ENCODE results near the gene EVA1B.
A peak's percentile ranks its signal among the peaks of the same experiment; 100 is the strongest.

Gene EVA1B, protein sequence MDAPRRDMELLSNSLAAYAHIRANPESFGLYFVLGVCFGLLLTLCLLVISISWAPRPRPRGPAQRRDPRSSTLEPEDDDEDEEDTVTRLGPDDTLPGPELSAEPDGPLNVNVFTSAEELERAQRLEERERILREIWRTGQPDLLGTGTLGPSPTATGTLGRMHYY

GRCh38 chr1:36323636-36324352, at the start of gene EVA1B:
TSS of gene EVA1B (minus strand) at chr1:36323645. CDS start at chr1:36323037, 608 bp downstream.
- no peak for DNase-seq

DNA sequence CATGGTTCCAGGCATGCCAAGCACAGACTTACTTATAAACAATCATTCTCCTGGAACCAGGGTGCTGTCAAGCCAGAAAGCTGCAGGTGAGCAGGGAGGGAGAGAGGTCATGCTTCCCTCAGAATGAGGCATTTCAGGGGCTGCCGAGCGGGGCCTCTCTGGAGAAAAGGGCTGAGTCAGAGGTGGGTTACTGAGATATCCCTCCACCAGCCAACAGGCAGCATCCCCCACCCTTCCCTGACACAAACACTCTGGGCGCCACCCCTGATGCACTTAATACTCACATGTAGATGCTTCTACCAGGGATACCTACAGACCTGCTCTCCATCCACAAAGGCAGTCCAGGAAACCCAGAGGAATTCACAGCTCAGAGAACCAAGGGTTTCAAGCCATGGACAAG, 49.2 kb upstream of the EVA1B start:
- DNase-seq: no peak

- DNase-seq: peak; percentile 62
These were observed 45.8 kb upstream of the EVA1B start for GRCh38 chr1:36369061-36369861.

GRCh38 chr1:36367798-36368197, 44.4 kb upstream of the EVA1B start:
- no peak for DNase-seq

DNA sequence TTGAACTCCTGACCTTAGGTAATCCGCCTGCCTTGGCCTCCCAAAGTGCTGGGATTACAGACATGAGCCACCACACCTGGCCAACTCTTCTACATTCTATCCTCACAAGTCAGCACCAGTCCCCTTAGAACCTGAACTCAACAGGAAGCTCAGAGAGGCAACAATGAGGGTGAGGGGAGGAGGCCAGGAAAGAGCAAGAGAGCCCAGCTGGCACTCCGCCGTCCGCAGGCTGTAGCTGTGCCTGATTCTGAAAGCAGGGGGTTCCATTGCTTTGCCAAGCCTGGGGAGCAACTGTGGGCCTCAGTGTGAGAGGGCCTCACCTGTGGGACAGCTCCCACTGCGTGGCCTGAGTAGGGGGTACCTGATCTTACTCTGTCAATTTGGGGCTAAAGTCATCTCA, 43.6 kb upstream of the EVA1B start:
- no peak for DNase-seq

GRCh38 chr1:36366091-36366661, 42.7 kb upstream of the EVA1B start:
- DNase-seq: peak; percentile 99

DNA sequence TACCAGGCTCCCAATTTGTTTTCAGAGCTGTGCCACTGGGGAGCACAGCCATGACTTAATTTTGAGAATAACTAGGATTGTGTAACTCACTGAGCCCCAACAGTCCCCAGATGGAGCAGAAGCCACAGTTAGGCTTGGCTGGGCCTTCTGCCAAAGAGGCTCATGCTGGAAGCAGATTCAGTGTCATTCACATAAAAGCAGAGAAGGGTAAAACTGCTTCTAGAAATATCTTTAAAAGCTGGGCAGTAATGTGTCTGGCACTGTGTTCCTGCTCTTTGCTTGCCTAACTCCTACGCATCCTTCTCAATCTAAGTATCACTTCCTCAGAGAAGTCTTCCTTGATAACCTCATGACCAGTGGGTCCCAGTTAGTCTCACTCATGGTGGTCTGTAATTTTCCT, 41.9 kb upstream of the EVA1B start:
- peak; percentile 76 for DNase-seq

DNA sequence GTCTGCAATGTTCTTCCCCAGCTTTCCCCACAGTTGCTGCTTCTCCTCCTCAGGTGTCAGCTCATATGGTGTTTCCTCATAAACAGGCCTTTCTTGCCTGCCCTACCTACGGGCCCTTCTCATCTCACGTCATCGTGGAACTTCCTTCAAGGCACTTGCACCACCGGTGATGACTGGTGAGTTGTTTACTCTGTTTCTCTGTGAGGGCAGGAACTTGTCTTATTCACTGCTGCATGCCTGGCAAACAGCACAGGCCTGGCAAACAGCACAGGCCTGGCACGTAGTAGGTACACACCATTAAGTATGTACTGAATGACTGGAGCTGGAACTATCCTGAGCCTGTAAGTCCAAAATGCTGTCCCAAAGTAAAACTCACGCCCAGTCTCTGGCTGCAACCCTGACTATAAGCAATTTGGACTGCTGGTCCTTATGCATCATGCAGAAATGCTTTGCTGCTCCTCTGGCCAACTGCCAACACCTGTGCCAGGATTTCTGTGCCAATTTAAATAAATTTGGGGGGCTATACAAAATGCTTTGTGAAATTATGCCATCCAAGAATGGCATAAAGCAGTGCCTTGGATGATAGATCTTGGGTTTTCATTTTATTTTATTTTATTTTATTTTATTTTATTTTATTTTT, 36.6 kb upstream of the EVA1B start:
- no peak for DNase-seq

GRCh38 chr1:36359383-36359782, 35.9 kb upstream of the EVA1B start:
- DNase-seq: no peak

- no peak for DNase-seq
These were observed 35.2 kb upstream of the EVA1B start for GRCh38 chr1:36358514-36359084.

DNA sequence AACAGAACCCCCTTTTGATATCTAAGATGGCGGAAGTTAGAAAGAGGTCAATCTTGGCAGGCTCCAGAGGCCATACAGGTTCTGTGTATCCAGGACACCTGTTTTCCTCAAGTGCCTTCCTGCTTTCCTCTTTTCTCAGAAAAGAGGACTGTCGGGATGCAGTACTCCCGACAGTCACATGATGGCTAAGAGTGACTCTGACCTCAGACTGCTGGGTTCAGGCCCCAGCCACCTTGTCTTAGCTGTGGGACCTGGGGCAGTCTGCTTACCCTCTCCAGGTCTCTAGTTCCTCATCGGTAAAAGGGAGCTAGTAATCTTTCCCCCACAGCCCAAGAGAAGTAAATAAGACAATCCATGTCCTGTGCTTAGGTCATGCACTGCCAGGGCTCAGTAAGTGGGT, 32.4 kb upstream of the EVA1B start:
- DNase-seq: no peak

GRCh38 chr1:36354486-36354885, 31.0 kb upstream of the EVA1B start:
- no peak for DNase-seq

DNA sequence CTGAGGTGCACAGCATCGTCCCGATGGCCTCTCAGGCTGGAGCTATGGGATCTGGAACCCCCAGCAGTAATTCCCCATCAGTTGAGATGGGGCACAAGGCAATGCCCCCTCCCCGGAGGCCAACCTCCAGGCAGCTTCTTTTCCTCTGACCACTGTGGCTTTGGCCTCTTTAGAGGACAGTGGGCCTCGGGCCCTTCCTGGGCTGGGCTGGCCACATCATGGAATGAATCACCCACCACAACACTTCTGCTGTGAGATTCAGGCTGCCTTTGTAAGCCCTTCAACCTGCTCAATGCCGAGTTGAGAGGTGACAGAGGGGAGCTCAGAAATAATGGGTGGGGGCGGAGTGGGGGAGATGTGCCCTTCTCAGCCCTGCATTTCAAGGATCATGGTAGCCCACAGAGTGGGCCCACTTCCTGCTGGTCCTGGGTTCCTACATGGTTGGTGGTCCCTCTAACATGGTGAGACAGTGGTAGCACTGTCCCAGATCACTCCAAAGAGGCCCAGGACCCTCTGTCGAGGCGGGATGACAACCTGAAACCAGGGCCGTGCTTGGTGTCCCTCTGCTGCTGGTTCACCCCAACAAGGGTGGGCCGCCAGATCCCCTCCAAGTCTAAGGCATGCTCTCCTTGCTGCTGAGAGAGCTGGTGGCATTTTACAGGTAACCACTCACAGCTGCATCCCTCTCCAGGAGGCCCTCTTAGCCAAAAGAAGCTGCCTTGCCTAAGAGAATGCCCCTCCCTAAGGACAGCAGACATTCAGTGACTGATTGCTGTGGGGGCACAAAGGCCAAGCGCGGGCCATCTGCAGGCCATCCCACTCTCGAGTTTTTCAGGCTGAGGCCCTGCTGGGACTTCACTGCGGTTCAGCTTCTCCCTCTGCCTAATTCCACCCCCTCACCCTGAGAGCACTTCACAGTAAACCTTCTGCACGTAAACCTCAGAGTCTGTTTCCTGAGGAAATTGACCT, 29.7 kb upstream of the EVA1B start:
- no peak for DNase-seq

DNA sequence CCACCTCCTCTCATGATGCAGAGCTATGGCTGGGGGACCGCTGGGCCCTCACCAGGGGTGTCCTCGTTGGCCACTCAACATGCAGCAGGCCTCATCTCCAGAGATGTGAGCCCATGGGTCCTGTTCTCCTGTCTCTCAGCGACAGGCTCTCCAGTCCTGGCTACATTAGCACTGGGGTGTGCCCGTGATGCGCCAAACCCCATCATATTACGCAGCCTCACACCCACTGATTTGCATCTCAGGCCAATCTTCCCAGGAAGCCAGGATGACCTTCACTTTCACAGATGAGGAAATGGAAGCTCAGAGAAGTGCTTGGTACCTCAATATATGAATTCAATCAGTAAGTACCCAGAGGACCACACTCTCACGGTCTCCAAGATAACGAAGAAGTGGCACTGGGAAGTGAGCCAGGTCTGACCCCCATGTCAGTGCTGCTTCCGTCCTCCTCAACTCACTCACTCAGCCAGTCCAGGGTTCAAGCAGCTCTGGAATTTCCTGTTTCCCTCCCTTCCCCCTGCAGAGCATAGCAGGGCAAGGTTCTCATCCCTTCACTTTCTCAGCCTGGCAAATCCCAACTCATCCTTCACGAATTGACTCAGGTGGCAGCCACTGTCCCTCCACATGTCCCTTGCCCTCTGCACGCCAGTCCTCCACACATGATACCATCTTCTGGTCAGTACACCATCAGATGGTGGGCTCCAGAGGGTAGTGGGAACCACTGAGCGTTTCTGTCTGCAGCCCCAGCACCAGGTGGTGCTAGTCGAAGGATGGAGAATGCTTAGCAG, 28.9 kb upstream of the EVA1B start:
- no peak for DNase-seq

DNA sequence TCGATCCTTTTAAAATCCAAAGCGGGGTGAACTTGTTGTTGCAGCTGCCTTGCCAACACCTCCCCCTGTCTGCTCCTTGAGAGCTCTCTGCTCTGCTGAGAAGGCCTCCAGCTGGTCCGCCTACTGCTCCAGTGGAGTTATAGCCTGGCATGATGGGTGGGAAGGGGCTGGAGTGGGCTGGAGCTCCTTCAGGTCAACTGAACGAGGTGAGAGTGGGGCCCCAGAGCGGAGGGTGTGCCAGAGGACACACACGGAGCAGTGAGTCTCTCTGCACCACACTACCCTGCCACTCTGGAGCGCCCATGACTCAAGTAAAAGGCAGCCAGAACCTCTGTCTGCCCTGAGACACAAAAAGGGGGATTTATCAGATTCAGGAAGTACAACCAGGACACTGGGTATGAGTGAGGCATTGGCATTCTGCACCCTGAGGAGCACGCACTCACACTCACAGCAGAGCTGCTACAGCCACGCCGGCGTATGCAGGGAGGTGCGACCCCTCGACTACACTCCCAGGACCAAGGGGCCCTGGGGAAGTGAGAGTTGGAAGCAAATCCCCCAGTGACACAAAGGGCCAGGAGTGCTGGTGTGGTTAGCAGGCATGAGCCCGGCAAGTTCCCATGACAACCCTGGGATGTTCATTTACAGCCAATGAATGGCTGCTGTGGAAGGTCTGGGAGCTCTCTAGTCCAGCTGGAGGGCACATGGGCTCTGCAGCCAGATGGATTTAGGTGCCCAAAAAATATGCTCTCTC, 28.0 kb upstream of the EVA1B start:
- DNase-seq: no peak

- DNase-seq: no peak
These were observed 27.3 kb upstream of the EVA1B start for GRCh38 chr1:36350659-36351226.

GRCh38 chr1:36349839-36350238, 26.4 kb upstream of the EVA1B start:
- no peak for DNase-seq

- no peak for DNase-seq
These were observed 25.8 kb upstream of the EVA1B start for GRCh38 chr1:36349241-36349671.

DNA sequence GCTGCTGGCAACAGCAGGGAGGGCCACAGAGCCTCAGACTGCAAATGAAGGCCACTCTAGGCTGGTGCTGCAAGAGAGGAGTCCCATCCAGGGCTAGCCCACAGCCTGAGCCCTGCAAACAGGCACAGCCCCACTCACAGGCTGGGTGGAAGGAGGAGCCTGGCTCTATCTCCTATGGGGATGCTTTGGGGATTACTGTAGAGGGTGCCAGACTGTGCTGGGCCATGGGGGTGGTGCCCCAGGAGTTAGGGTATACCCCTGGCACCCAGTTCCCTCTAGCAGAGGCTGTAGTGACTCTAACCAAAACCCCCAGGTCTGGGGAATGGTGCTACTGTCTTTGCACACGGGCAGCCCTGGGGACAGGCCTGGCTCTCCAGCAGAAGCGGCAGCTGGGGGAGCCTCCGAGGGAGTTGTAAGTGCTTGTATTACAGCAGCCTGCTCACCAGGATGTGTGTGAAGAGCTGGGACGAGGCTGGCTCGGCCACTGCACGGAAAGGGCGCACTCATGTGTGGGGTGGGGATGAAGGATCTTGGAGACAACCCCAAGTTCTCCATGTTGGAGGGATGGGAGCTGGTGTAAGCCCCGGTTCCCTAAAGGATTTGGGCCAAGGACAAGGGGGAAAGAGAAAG, 23.4 kb upstream of the EVA1B start:
- DNase-seq: no peak
